HepG2 (cell line): ENCODE data around the gene HSPA1A. TPM values are rescaled to one million over a fixed set of nuclear protein-coding genes. Genes with fewer than 3 reads are reported as not detected.
A peak's percentile ranks its signal among the peaks of the same experiment; 100 is the strongest.

Experiments used
- FOSL2 ChIP-seq: sonication (generic); formaldehyde crosslinking; IDR thresholded peaks from 2 replicates; pipeline ENCODE4 v1.4.0; 2020; ENCODE audit warnings: missing genetic modification reagents
- FOXP4 ChIP-seq: sonication (generic); formaldehyde crosslinking; IDR thresholded peaks from 2 replicates; pipeline ENCODE4 v1.4.0; 2020; ENCODE audit warnings: missing genetic modification reagents
- JUNB ChIP-seq: sonication (generic); formaldehyde crosslinking; IDR thresholded peaks from 2 replicates; pipeline ENCODE4 v1.8.0; 2022; ENCODE audit warnings: missing genetic modification reagents, mild to moderate bottlenecking, borderline replicate concordance
- MLXIP ChIP-seq: sonication (generic); formaldehyde crosslinking; IDR thresholded peaks from 2 replicates; pipeline ENCODE4 v1.9.0; 2021; ENCODE audit warnings: missing genetic modification reagents, borderline replicate concordance
- PHF5A ChIP-seq: IDR thresholded peaks from one replicate; pipeline ENCODE4 v1.6.1; 2018; ENCODE audit warnings: low read depth, missing genetic modification reagents; ENCODE audit not compliant: unreplicated experiment
- PRDM10 ChIP-seq: sonication (generic); formaldehyde crosslinking; IDR thresholded peaks from 2 replicates; pipeline ENCODE4 v1.4.0; 2020; ENCODE audit warnings: low read depth, missing genetic modification reagents
- RARG ChIP-seq: sonication (generic); formaldehyde crosslinking; IDR thresholded peaks from 2 replicates; pipeline ENCODE4 v1.4.0; 2020; ENCODE audit warnings: low read depth, mild to moderate bottlenecking, missing genetic modification reagents
- SIX4 ChIP-seq: sonication (generic); formaldehyde crosslinking; IDR thresholded peaks from 2 replicates; pipeline ENCODE4 v1.4.0; 2020; ENCODE audit warnings: missing genetic modification reagents
- SOX5 ChIP-seq: IDR thresholded peaks from 2 replicates; pipeline ENCODE4 v1.6.1; 2016; ENCODE audit warnings: borderline replicate concordance
- ZFP62 ChIP-seq: sonication (generic); formaldehyde crosslinking; IDR thresholded peaks from 2 replicates; pipeline ENCODE4 v1.4.0; 2020; ENCODE audit warnings: missing genetic modification reagents
- ZNF142 ChIP-seq: sonication (generic); formaldehyde crosslinking; IDR thresholded peaks from 2 replicates; pipeline ENCODE4 v1.4.0; 2020; ENCODE audit warnings: missing genetic modification reagents
- ZNF207 ChIP-seq: fragments of 450-650 bp; IDR thresholded peaks from 2 replicates; pipeline ENCODE4 v1.6.1; 2016; ENCODE audit warnings: antibody characterized with exemption, borderline replicate concordance
- ZNF333 ChIP-seq: sonication (generic); formaldehyde crosslinking; IDR thresholded peaks from 2 replicates; pipeline ENCODE4 v1.4.0; 2020; ENCODE audit warnings: mild to moderate bottlenecking, missing genetic modification reagents, borderline replicate concordance
- polyA plus RNA-seq, 8 experiments: library from polyadenylated mRNA; depleted of rRNA in 3 of 8; stranded (reverse) in 7 of 8; unstranded in 1 of 8; fragments of >200 nt; fragmentation: Illumina TruSeq in 4 of 8; extraction: Trizol in 4 of 8; gene quantifications; 2 replicates each; pipeline versions ENCODE4 v1.2.1 to v1.2.3, GENCODE V29; 2011 to 2016; ENCODE audit warnings: low read depth in 4 of 8, missing spikeins in 1 of 8, mixed read lengths in 1 of 8; ENCODE audit not compliant: insufficient read depth in 1 of 8
- total RNA-seq, 5 experiments: library from RNA; depleted of rRNA; stranded (reverse); fragments of >200 nt; fragmentation: Illumina TruSeq; extraction: Trizol; gene quantifications; 2 replicates each; pipeline ENCODE4 v1.2.3, GENCODE V29; 2016; ENCODE audit warnings: low read depth in 1 of 5

The HSPA1A gene
- total and polyA plus RNA-seq, 2 of the 13 experiments (the other 11 are each of a cell fraction or from before 2014, with no cell fraction given): 44.5 to 85.0 TPM

- TF ChIP-seq ZNF142 (CRISPR knock-in tag): peak; percentile 25; the same call in 1 of the 2 replicates
- peak; percentile 83 for TF ChIP-seq SIX4
- TF ChIP-seq PRDM10 (CRISPR knock-in tag): peak; percentile 86; the same call in 1 of the 2 replicates
- TF ChIP-seq PHF5A (CRISPR knock-in tag): peak; percentile 92
- no peak for TF ChIP-seq ZFP62 (CRISPR knock-in tag)
- no peak for TF ChIP-seq ZNF333 (CRISPR knock-in tag)
- TF ChIP-seq ZNF207: no peak
- no peak for TF ChIP-seq RARG (CRISPR knock-in tag)
- TF ChIP-seq FOSL2 (CRISPR knock-in tag): peak; percentile 81
- TF ChIP-seq SOX5 (CRISPR knock-in tag): peak; percentile 94; the same call in 1 of the 2 replicates
- peak; percentile 41; the same call in 1 of the 2 replicates for TF ChIP-seq MLXIP
- TF ChIP-seq FOXP4 (CRISPR knock-in tag): peak; percentile 89
- no peak for TF ChIP-seq JUNB (CRISPR knock-in tag)
Observed at GRCh38 chr6:31865205-31866118, 50.1 kb downstream of the HSPA1A start (continued).
